Thymus (tissue), 11 donors: ENCODE data around the gene CYP2F1. TPM values are rescaled to one million over a fixed set of nuclear protein-coding genes. Genes with fewer than 3 reads are reported as not detected.
A peak's percentile ranks its signal among the peaks of the same experiment; 100 is the strongest.
"Not testable (repeated sequence)": the region's sequence is repeated elsewhere in the genome, so short reads cannot be mapped to it uniquely, and the experiment has no call there.

ENCODE experiments used
- DNase-seq, 9 donors: peaks; one replicate each; pipeline ENCODE4 v3.0.0-alpha.2; 2013; ENCODE audit warnings: low spot score in 9 of 9, low read depth in 6 of 9, missing footprints in 1 of 9
- H3K27ac ChIP-seq, 2 donors: one replicate each; pipeline ENCODE4 v1.5.1; 2013; ENCODE audit warnings: control low read depth in 1 of 2, low read depth in 1 of 2, low read length in 1 of 2, mild to moderate bottlenecking in 1 of 2, moderate library complexity in 1 of 2
- H3K27me3 ChIP-seq, 2 donors: one replicate each; pipeline ENCODE4 v1.5.1; 2013; ENCODE audit warnings: low read length in 1 of 2; ENCODE audit not compliant: control insufficient read depth in 2 of 2, insufficient read depth in 1 of 2
- H3K36me3 ChIP-seq, 2 donors: one replicate each; pipeline ENCODE4 v1.5.1; 2013; ENCODE audit warnings: low read length in 1 of 2, mild to moderate bottlenecking in 1 of 2, moderate library complexity in 1 of 2; ENCODE audit not compliant: control insufficient read depth in 2 of 2, insufficient read depth in 2 of 2
- H3K4me1 ChIP-seq, 2 donors: one replicate each; pipeline ENCODE4 v1.5.1; 2013; ENCODE audit warnings: low read length in 2 of 2; ENCODE audit not compliant: control insufficient read depth in 2 of 2, insufficient read depth in 2 of 2
- H3K4me3 ChIP-seq, 2 donors: one replicate each; pipeline ENCODE4 v1.5.1; 2013; ENCODE audit warnings: low read length in 2 of 2, control low read depth in 1 of 2, mild to moderate bottlenecking in 1 of 2
- H3K9me3 ChIP-seq, 2 donors: one replicate each; pipeline ENCODE4 v1.5.1; 2013; ENCODE audit warnings: low read length in 1 of 2, mild to moderate bottlenecking in 1 of 2; ENCODE audit not compliant: control insufficient read depth in 2 of 2, insufficient read depth in 1 of 2
- WGBS: extraction: QIAGEN DNeasy Blood & Tissue Kit; methylation state at CpG from one replicate; pipeline ENCODE4 v1.1.7; 2013; 5-methylcytosine and 5-hydroxymethylcytosine counted together
- polyA plus RNA-seq: library from polyadenylated mRNA; stranded (reverse); fragments of 200-250 nt; gene quantifications from one replicate; pipeline ENCODE4 v1.2.3, GENCODE V29; 2013
- total RNA-seq: library from RNA; stranded (reverse); fragments of 120-200 nt; gene quantifications from one replicate; pipeline ENCODE4 v1.2.4, GENCODE V29; 2013
- donor health status: healthy.

The CYP2F1 gene
- total and polyA plus RNA-seq, 2 donors = 0.07 TPM; not detected in 1

GRCh38 chr19:41134616-41135015, 20.4 kb downstream of the CYP2F1 start:
- Histone ChIP-seq H3K27ac (no peak overlapping the region), H3K27me3 (peaks cover 13 to 41% of the 10 kb centered on the region in 2 donors), H3K36me3 (no peaks in the 10 kb centered on the region), H3K9me3 (no peaks in the 10 kb centered on the region), H3K4me3 (no peak overlapping the region), H3K4me1 (peaks cover 0 to 3% of the 10 kb centered on the region in 2 donors)
- DNase-seq = no peak
- 87% methylated on average over 20 of the region's 20 CpGs for WGBS

- H3K36me3 ChIP-seq, H3K27ac ChIP-seq, H3K4me1 ChIP-seq, H3K9me3 ChIP-seq: not testable (repeated sequence)
- peak overlapping the region; percentile 24 to 29 for H3K4me3 ChIP-seq
- DNase-seq = peak in 1 of 9 donors; percentile 9
- 14% methylated on average over 71 of the region's 76 CpGs for WGBS
- peaks cover 13 to 41% of the 10 kb centered on the region in 2 donors for H3K27me3 ChIP-seq
These were observed 21.5 kb downstream of the CYP2F1 start for GRCh38 chr19:41135390-41136384.

- no peak overlapping the region for H3K4me3 ChIP-seq
- H3K36me3 ChIP-seq = no peaks in the 10 kb centered on the region
- 80% methylated on average over 31 of the region's 31 CpGs for WGBS
- H3K27ac ChIP-seq = no peak overlapping the region
- no peaks in the 10 kb centered on the region for H3K9me3 ChIP-seq
- H3K27me3 ChIP-seq = peaks cover 13 to 37% of the 10 kb centered on the region in 2 donors
- DNase-seq = no peak
- H3K4me1 ChIP-seq = peaks cover 0 to 3% of the 10 kb centered on the region in 2 donors
These were observed 22.6 kb downstream of the CYP2F1 start for GRCh38 chr19:41136636-41137455.

GRCh38 chr19:41144403-41144802, 30.2 kb downstream of the CYP2F1 start:
- no peaks in the 10 kb centered on the region for H3K27me3 ChIP-seq
- 34% methylated on average over 7 of the region's 7 CpGs for WGBS
- no peaks in the 10 kb centered on the region for H3K9me3 ChIP-seq
- no peaks in the 10 kb centered on the region for H3K4me1 ChIP-seq
- H3K36me3 ChIP-seq = no peaks in the 10 kb centered on the region
- no peak overlapping the region for H3K4me3 ChIP-seq
- DNase-seq = peak; percentile 16 to 80 (median 66)
- H3K27ac ChIP-seq = no peak overlapping the region

DNA sequence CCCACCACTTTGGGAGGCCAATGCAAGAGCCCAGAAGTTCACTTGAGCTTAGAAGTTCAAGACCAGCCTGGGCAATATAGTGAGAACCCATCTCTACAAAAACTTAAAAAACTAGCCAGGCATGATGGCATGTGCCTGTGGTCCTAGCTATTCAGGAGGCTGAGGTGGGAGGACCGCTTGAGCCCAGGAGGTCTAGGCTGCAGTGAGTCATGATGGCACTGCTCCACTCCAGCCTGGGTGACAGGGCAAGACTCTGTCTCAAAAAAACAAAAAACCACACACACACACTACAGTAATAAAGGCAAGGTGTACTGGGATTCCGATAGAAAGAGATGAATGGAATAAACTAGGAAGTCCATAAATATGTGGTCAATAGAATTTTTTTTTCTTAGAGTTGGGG, 35.6 kb downstream of the CYP2F1 start:
- H3K4me1 ChIP-seq = no peaks in the 10 kb centered on the region
- H3K9me3 ChIP-seq = no peaks in the 10 kb centered on the region
- H3K36me3 ChIP-seq = no peaks in the 10 kb centered on the region
- H3K27me3 ChIP-seq = no peaks in the 10 kb centered on the region
- DNase-seq = no peak
- H3K27ac ChIP-seq = no peak overlapping the region
- 96% methylated on average over 2 of the region's 2 CpGs for WGBS
- no peak overlapping the region for H3K4me3 ChIP-seq

DNA sequence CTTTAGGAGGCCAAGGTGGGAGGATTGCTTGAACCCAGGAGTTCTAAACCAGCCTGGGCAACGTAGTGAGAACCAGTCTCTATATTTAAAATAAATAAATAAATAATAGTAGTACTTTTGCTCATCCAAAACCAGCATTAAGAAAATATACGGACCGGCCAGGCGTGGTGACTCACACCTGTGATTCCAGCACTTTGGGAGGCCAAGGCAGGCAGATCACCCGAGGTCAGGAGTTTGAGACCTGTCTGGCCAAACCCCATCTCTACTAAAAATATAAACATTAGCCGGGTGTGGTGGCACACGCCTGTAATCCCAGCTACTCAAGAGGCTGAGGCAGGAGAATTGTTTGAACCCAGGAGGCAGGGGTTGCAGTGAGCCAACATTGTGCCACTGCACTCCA, 36.8 kb downstream of the CYP2F1 start:
- not testable (repeated sequence) for H3K4me3 ChIP-seq, H3K27ac ChIP-seq, H3K36me3 ChIP-seq, DNase-seq, H3K27me3 ChIP-seq, H3K9me3 ChIP-seq, H3K4me1 ChIP-seq
- 93% methylated on average over 7 of the region's 7 CpGs for WGBS

DNA sequence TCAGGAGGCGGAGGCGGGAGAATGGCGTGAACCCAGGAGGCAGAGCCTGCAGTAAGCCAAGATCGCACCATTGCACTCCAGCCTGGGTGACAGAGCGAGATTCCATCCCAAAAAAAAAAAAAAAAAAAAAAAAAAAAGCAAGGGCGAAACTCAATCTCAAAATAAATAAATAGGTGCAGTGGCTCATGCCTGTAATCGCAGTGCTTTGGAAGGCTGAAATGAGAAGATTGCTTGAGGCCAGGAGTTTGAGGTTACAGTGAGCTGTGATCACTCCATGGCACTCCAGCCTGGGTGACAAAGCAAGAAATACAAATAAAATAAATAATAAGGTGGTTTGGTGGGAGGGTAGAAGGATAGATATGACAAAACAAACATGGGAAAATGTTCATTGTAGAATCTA, 39.8 kb downstream of the CYP2F1 start:
- 96% methylated on average over 7 of the region's 7 CpGs for WGBS

DNA sequence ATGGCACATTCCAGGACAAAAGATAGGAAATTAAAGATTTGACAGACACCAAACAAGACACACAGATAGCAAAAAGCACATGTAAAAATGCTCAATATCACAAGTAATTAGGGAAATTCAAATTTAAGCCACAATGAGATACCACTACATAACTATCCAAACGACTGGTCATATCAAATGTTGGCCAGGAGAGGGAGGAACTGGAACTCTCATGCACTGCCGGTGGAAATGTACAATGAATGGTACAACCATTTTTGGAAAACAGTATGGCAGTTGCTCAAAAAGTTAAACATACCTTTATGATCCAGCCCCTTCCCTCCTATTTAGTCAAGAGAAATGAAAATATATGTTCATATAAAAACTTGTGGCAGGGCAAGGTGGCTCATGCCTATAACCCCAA, 42.0 kb downstream of the CYP2F1 start:
- H3K27me3 ChIP-seq = no peaks in the 10 kb centered on the region
- no peak overlapping the region for H3K4me3 ChIP-seq
- WGBS = 91% methylated on average over 2 of the region's 2 CpGs
- no peaks in the 10 kb centered on the region for H3K9me3 ChIP-seq
- DNase-seq = no peak
- H3K4me1 ChIP-seq = no peaks in the 10 kb centered on the region
- H3K27ac ChIP-seq = no peak overlapping the region
- H3K36me3 ChIP-seq = no peaks in the 10 kb centered on the region

More for the DNA sequence above, 39.8 kb downstream of the CYP2F1 start:
- Histone ChIP-seq H3K4me3 (no peak overlapping the region), H3K27ac (no peak overlapping the region), H3K9me3 (no peaks in the 10 kb centered on the region), H3K27me3 (no peaks in the 10 kb centered on the region), H3K36me3 (no peaks in the 10 kb centered on the region), H3K4me1 (no peaks in the 10 kb centered on the region)
- no peak for DNase-seq

DNA sequence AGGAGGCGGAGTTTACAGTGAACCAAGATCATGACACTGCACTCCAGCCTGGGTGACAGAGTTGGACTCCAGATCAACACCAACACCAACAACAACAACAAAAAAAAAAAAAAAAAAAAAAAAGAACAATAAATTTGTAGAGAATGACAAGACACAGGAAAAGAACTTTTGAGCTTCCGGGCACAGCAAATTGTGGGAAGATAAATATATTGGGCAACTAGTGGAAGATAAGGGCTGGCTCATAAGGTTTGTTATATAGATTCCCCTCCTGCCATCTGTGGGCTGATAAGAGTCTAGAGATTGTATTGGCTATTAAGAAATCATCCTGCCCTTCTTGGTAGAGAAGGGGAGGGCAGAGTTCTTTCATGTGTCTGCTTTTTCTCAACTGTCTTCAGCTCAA, 45.6 kb downstream of the CYP2F1 start:
- Histone ChIP-seq H3K9me3 (no peaks in the 10 kb centered on the region), H3K4me1 (no peaks in the 10 kb centered on the region), H3K4me3 (no peak overlapping the region), H3K27me3 (no peaks in the 10 kb centered on the region), H3K36me3 (no peaks in the 10 kb centered on the region), H3K27ac (no peak overlapping the region)
- no peak for DNase-seq
- 90% methylated on average over 2 of the region's 2 CpGs for WGBS
